Retinal pigment epithelial cell (primary cell): ENCODE measurements around the gene HEXD.

Source experiments
- DNase-seq: peaks from one replicate; pipeline ENCODE4 v3.0.0-alpha.2; 2010; ENCODE audit warnings: low read depth
- H3K4me3 ChIP-seq: 2 replicates; pipeline ENCODE4 v1.5.1; 2011; ENCODE audit warnings: mild to moderate bottlenecking, low read length, control low read depth, moderate library complexity
- CTCF ChIP-seq: conservative IDR thresholded peaks from 2 replicates; pipeline ENCODE4 v1.5.1; 2011; ENCODE audit warnings: low read depth, low read length, control low read depth, inconsistent platforms

The HEXD gene

GRCh38 chr17:82385559-82386254 lies 32.4 kb upstream of the HEXD start:
- no peak for TF ChIP-seq CTCF
- no peak for DNase-seq

GRCh38 chr17:82386255-82386831 lies 31.8 kb upstream of the HEXD start:
- DNase-seq = no peak
- no peak for TF ChIP-seq CTCF
- H3K4me3 ChIP-seq = no peak overlapping the region

More at GRCh38 chr17:82385559-82386254, 32.4 kb upstream of the HEXD start:
- no peak overlapping the region for H3K4me3 ChIP-seq

GRCh38 chr17:82386881-82387704 lies 31.1 kb upstream of the HEXD start:
- H3K4me3 ChIP-seq = no peak overlapping the region
- no peak for TF ChIP-seq CTCF
- no peak for DNase-seq

- no peak overlapping the region for H3K4me3 ChIP-seq
- no peak for TF ChIP-seq CTCF
- no peak for DNase-seq
These were observed 30.4 kb upstream of the HEXD start for GRCh38 chr17:82387705-82388106.

- no peak for DNase-seq
- no peak overlapping the region for H3K4me3 ChIP-seq
- TF ChIP-seq CTCF = no peak
These were observed 29.8 kb upstream of the HEXD start for GRCh38 chr17:82388223-82388921.

- DNase-seq = no peak
- no peak for TF ChIP-seq CTCF
- no peak overlapping the region for H3K4me3 ChIP-seq
These were observed 29.2 kb upstream of the HEXD start for GRCh38 chr17:82388922-82389283.
